WI38 (cell line): Measurements from ENCODE around the gene EPG5.

Experiments
- H3K4me3 ChIP-seq: 2 replicates; pipeline ENCODE4 v1.5.1; 2011; ENCODE audit warnings: low read depth, mild to moderate bottlenecking, control low read depth, low read length
- TF ChIP-seq, protein P1 (sequence below): IDR thresholded peaks from 2 replicates; pipeline ENCODE4 v1.5.1; 2012; ENCODE audit warnings: low read depth, mild to moderate bottlenecking, control low read depth, low read length

EPG5 gene

DNA sequence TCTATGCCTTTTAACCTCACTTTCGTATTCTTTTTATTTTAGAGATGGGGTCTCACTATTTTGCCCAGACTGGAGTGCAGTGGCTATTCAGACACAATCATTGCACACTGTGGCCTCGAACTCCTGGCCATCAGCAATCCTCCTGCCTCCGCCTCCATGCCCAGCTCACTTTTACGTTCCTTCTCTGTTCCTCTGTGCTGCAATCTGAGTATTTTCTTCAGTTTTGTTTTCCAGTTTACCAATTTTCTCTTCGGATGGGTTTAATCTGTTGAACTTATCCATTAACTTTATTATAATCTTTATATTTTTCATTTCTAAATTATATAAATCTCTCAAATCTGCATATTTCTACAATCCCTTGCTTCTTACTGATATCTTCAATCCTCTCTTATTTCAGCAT is 103.0 kb downstream of the EPG5 start:
- H3K4me3 ChIP-seq, result no peak overlapping the region
- TF ChIP-seq, protein P1, sequence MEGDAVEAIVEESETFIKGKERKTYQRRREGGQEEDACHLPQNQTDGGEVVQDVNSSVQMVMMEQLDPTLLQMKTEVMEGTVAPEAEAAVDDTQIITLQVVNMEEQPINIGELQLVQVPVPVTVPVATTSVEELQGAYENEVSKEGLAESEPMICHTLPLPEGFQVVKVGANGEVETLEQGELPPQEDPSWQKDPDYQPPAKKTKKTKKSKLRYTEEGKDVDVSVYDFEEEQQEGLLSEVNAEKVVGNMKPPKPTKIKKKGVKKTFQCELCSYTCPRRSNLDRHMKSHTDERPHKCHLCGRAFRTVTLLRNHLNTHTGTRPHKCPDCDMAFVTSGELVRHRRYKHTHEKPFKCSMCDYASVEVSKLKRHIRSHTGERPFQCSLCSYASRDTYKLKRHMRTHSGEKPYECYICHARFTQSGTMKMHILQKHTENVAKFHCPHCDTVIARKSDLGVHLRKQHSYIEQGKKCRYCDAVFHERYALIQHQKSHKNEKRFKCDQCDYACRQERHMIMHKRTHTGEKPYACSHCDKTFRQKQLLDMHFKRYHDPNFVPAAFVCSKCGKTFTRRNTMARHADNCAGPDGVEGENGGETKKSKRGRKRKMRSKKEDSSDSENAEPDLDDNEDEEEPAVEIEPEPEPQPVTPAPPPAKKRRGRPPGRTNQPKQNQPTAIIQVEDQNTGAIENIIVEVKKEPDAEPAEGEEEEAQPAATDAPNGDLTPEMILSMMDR, result no peak

DNA sequence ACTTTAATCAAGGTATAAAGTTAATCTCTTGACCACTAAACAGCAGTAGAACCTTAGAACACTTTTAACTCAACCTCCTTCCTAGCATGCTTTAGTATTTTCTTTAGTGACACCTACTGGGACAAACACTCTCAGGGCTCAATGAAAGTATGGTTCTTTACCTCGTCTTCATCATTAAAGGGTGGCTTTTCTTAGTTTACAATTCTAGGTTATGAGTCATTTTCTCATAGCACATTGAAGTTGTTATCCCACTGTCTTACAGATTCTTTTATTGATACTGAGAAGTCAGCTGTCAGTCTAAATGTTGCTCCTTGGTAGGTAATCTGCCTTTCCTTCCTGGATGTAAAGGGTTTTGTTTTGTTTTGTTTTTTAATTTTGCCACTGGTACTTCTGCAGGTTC is 103.7 kb downstream of the EPG5 start:
- H3K4me3 ChIP-seq, result no peak overlapping the region
- TF ChIP-seq, protein P1, result no peak

DNA sequence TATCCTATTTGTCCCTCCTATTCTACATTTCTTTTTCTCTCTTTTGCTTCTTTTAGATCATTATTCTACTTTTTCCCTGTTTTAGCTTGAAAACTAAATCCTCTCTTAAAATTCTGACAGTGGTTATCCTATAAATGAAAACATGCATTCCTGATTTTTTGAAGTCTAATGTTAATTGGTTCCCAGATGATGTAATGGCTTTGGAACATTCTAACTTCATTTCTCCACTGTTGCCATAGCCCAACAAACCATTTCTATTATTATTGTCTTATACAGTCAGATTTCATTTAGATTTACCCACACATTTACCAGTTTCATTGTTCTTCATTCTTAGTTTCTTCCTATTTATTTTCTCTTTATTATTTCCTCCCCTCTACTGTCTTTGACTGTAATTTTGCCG is 105.2 kb downstream of the EPG5 start:
- TF ChIP-seq, protein P1, result no peak
- no peak overlapping the region for H3K4me3 ChIP-seq

DNA sequence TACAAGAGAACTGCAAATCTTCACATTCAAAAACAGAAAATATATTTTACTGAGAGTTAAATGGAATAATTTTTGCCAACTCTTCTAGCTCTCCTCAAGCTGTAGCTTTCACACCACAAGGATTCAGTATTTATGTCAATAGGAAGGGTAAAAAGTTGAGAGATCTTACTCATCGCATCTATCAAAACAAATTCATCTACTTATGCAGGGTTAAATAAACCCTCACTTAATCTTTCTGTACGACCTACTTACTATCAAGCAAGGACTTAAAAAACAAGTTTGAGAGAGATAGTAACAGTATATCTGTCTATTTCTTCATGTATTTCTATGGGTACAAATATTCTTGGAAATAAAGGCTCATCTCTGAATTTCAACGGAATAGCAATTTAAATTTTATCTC is 106.2 kb downstream of the EPG5 start:
- TF ChIP-seq, protein P1, result no peak
- H3K4me3 ChIP-seq, result no peak overlapping the region

DNA sequence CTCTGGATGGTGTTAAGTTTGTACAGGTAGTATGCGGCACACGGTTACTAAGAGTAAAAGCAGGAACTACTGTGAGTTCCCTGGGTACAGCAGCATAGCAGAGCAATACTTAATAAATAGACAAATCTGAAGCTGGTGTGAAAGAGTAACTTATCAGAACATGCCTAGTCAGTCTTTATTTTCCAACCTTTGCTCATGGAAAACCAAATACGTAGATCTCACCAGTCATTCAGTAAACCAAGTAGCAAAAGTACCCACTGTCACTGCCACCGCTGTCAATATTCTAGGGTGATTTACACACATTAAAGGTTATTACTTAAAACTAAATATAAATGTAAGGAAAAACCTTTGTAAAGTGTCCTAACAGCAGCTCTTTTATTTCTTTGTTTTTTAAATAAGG is 106.6 kb downstream of the EPG5 start:
- H3K4me3 ChIP-seq, result no peak overlapping the region
- TF ChIP-seq, protein P1, result no peak

DNA sequence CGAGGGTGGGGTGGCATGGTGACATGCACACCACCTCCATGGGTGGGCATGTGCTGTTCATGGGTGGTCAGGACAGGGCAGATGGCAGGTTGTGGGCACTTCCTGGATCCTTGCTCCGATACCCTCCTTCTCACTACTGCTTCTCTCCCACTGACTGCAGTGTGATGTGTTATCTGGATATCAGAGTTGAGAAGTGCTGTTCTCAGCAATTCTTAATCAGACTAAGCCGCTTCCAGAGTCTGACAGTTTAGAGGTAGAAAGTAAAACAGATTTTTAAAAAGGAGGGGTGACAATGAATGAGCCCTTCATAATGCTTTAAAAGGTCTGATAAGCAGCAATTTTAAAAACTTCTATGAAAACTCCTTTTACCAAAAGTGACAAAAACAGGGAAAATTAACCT is 107.8 kb downstream of the EPG5 start:
- no peak overlapping the region for H3K4me3 ChIP-seq
- TF ChIP-seq, protein P1, result no peak

DNA sequence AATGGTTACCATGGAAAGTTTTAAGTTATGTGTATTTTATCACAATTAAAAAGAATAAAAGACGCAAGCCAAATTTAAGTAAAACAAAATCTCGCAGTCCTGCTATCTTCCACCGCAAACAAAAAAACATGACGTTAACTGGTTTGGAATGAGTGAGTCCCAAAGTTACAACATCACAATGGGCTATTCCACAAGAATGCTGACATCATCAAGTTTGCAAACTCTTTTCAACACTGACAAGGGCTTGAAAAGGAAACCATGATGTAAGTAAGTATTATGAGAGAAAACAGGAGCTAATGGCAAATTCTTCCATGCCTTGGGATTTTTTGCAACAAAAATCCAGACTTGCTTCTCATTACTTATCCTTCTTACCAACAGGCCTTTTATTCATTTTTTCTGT is 110.6 kb downstream of the EPG5 start:
- no peak overlapping the region for H3K4me3 ChIP-seq
- TF ChIP-seq, protein P1, result no peak
